Measurements from ENCODE around the gene TEX261.

TEX261 gene

GRCh38 chr2:70984228-70984575, 10.5 kb downstream of the TEX261 start:
- Histone ChIP-seq H3K4me3 (IDR thresholded peaks at IDR 0.05; ENCODE audit: insufficient read depth, low read depth, low read length) (no peak overlapping the region), H3K27ac (no peak overlapping the region), H3K36me3 (ENCODE audit: insufficient read depth) (no peaks in the 10 kb centered on the region; the same call in 1 of the 2 replicates), H2AFZ (ENCODE audit: low read depth) (no peak overlapping the region), H3K9ac (no peak overlapping the region), H4K20me1 (ENCODE audit: insufficient read depth) (no peaks in the 10 kb centered on the region), H3K79me2 (ENCODE audit: insufficient read depth, low read depth) (no peaks in the 10 kb centered on the region), H3K4me2 (no peak overlapping the region), H3K27me3 (ENCODE audit: insufficient read depth, low read depth) (no peaks in the 10 kb centered on the region), H3K4me1 (ENCODE audit: low read depth, poor library complexity, severe bottlenecking) (no peaks in the 10 kb centered on the region)
- no peak for TF ChIP-seq CTCF (conservative IDR thresholded peaks at IDR 0.05; ENCODE audit: low read depth, low read length)

- TF ChIP-seq CTCF (conservative IDR thresholded peaks at IDR 0.05; ENCODE audit: low read depth, low read length): no peak
- no peaks in the 10 kb centered on the region for H4K20me1 ChIP-seq (ENCODE audit: insufficient read depth)
- H3K9ac ChIP-seq: no peak overlapping the region
- no peaks in the 10 kb centered on the region for H3K79me2 ChIP-seq (ENCODE audit: insufficient read depth, low read depth)
- H3K4me1 ChIP-seq (ENCODE audit: low read depth, poor library complexity, severe bottlenecking): no peaks in the 10 kb centered on the region
- no peak overlapping the region for H2AFZ ChIP-seq (ENCODE audit: low read depth)
- H3K4me3 ChIP-seq (IDR thresholded peaks at IDR 0.05; ENCODE audit: insufficient read depth, low read depth, low read length): no peak overlapping the region
- H3K4me2 ChIP-seq: no peak overlapping the region
- no peak overlapping the region for H3K27ac ChIP-seq
- no peaks in the 10 kb centered on the region for H3K27me3 ChIP-seq (ENCODE audit: insufficient read depth, low read depth)
- H3K36me3 ChIP-seq (ENCODE audit: insufficient read depth): no peaks in the 10 kb centered on the region; the same call in 1 of the 2 replicates
These were observed 11.0 kb downstream of the TEX261 start for GRCh38 chr2:70983506-70984227.

- H3K4me2 ChIP-seq: no peak overlapping the region
- no peak overlapping the region for H3K9ac ChIP-seq
- H4K20me1 ChIP-seq (ENCODE audit: insufficient read depth): no peaks in the 10 kb centered on the region
- no peaks in the 10 kb centered on the region for H3K79me2 ChIP-seq (ENCODE audit: insufficient read depth, low read depth)
- H3K4me1 ChIP-seq (ENCODE audit: low read depth, poor library complexity, severe bottlenecking): peaks cover 3% of the 10 kb centered on the region
- no peak for TF ChIP-seq CTCF (conservative IDR thresholded peaks at IDR 0.05; ENCODE audit: low read depth, low read length)
- no peak overlapping the region for H3K4me3 ChIP-seq (IDR thresholded peaks at IDR 0.05; ENCODE audit: insufficient read depth, low read depth, low read length)
- H3K36me3 ChIP-seq (ENCODE audit: insufficient read depth): no peaks in the 10 kb centered on the region; the same call in 1 of the 2 replicates
- H3K27me3 ChIP-seq (ENCODE audit: insufficient read depth, low read depth): no peaks in the 10 kb centered on the region
- H3K27ac ChIP-seq: no peak overlapping the region
- H2AFZ ChIP-seq (ENCODE audit: low read depth): no peak overlapping the region
These were observed 11.7 kb downstream of the TEX261 start for GRCh38 chr2:70982971-70983370.

GRCh38 chr2:70981866-70982810, 12.5 kb downstream of the TEX261 start:
- no peaks in the 10 kb centered on the region for H3K27me3 ChIP-seq (ENCODE audit: insufficient read depth, low read depth)
- peaks cover 9% of the 10 kb centered on the region for H3K4me1 ChIP-seq (ENCODE audit: low read depth, poor library complexity, severe bottlenecking)
- no peak overlapping the region for H3K4me3 ChIP-seq (IDR thresholded peaks at IDR 0.05; ENCODE audit: insufficient read depth, low read depth, low read length)
- H4K20me1 ChIP-seq (ENCODE audit: insufficient read depth): no peaks in the 10 kb centered on the region
- H2AFZ ChIP-seq (ENCODE audit: low read depth): no peak overlapping the region
- no peaks in the 10 kb centered on the region; the same call in 1 of the 2 replicates for H3K36me3 ChIP-seq (ENCODE audit: insufficient read depth)
- H3K9ac ChIP-seq: no peak overlapping the region
- H3K79me2 ChIP-seq (ENCODE audit: insufficient read depth, low read depth): no peaks in the 10 kb centered on the region
- no peak for TF ChIP-seq CTCF (conservative IDR thresholded peaks at IDR 0.05; ENCODE audit: low read depth, low read length)
- no peak overlapping the region for H3K4me2 ChIP-seq
- no peak overlapping the region for H3K27ac ChIP-seq
